Measurements from ENCODE around the gene ANKRD37.

- no peak for TF ChIP-seq TCF4 (CRISPR knock-in tag; IDR thresholded peaks at IDR 0.05; ENCODE audit: borderline replicate concordance)
- no peak for TF ChIP-seq RARB (CRISPR knock-in tag; IDR thresholded peaks at IDR 0.05)
- TF ChIP-seq ARNTL (CRISPR knock-in tag; IDR thresholded peaks at IDR 0.05; ENCODE audit: borderline replicate concordance, low read depth): no peak
These were observed 5.7 kb upstream of the ANKRD37 start for GRCh38 chr4:185390941-185391340.
